Peyer's patch (tissue), 4 donors: Measurements from ENCODE around the gene KCNJ2.

Experiments used
- POLR2A ChIP-seq, 2 donors: fragments of 450-650 bp; IDR thresholded peaks; one replicate each; pipeline ENCODE4 v1.5.1; 2017; ENCODE audit warnings: antibody characterized with exemption in 2 of 2, mild to moderate bottlenecking in 2 of 2, moderate library complexity in 2 of 2
- TF ChIP-seq, protein P1 (sequence below), 6 experiments: fragments of 450-650 bp in 4 of 6; fragments of 200-600 bp in 2 of 6; sonication (generic) in 1 of 6; IDR thresholded peaks; one replicate each; pipeline ENCODE4 v1.5.1; 2017 to 2019; ENCODE audit warnings: antibody characterized with exemption in 6 of 6, mild to moderate bottlenecking in 3 of 6, moderate library complexity in 1 of 6

DNA sequence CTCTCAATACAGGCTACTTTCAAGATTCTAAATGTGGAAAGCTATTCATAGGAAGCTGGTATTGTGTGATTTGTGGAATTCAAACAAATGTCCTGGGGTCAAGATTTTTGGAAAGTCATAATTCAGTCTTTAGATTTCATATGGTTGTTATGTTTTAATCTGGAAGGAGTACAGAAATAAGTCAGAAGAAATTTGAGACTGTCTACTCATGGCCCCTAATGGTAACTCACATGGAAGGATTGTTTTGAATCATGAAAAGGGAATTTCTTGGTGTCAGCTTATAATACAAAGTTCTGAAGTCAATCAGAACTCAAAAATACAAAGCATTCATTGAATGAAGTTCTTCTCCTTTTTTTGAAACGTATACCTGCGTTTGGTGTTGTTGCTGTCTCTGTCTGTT is 3.1 kb downstream of the KCNJ2 start:
- TF ChIP-seq, protein P1, sequence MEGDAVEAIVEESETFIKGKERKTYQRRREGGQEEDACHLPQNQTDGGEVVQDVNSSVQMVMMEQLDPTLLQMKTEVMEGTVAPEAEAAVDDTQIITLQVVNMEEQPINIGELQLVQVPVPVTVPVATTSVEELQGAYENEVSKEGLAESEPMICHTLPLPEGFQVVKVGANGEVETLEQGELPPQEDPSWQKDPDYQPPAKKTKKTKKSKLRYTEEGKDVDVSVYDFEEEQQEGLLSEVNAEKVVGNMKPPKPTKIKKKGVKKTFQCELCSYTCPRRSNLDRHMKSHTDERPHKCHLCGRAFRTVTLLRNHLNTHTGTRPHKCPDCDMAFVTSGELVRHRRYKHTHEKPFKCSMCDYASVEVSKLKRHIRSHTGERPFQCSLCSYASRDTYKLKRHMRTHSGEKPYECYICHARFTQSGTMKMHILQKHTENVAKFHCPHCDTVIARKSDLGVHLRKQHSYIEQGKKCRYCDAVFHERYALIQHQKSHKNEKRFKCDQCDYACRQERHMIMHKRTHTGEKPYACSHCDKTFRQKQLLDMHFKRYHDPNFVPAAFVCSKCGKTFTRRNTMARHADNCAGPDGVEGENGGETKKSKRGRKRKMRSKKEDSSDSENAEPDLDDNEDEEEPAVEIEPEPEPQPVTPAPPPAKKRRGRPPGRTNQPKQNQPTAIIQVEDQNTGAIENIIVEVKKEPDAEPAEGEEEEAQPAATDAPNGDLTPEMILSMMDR (IDR thresholded peaks at IDR 0.05), result no peak
- TF ChIP-seq POLR2A (IDR thresholded peaks at IDR 0.05), result no peak
